IPS-15b (cell line): Measurements from ENCODE around the gene LIG1.

Source experiments
- H3K27me3 ChIP-seq: one replicate; pipeline ENCODE4 v1.6.1; 2013; ENCODE audit warnings: low read length; ENCODE audit not compliant: control insufficient read depth, insufficient read depth
- H3K36me3 ChIP-seq: one replicate; pipeline ENCODE4 v1.6.1; 2013; ENCODE audit warnings: low read length; ENCODE audit not compliant: control insufficient read depth, insufficient read depth
- H3K4me1 ChIP-seq: one replicate; pipeline ENCODE4 v1.6.1; 2013; ENCODE audit warnings: mild to moderate bottlenecking, low read length; ENCODE audit not compliant: control insufficient read depth, insufficient read depth
- H3K4me3 ChIP-seq: one replicate; pipeline ENCODE4 v1.5.1; 2013; ENCODE audit warnings: low read depth, low read length
- H3K9ac ChIP-seq: one replicate; pipeline ENCODE4 v1.6.1; 2013; ENCODE audit warnings: low read depth, mild to moderate bottlenecking, low read length
- H3K9me3 ChIP-seq: one replicate; pipeline ENCODE4 v1.6.1; 2013; ENCODE audit warnings: mild to moderate bottlenecking, low read length; ENCODE audit not compliant: control insufficient read depth, insufficient read depth

Gene LIG1

DNA sequence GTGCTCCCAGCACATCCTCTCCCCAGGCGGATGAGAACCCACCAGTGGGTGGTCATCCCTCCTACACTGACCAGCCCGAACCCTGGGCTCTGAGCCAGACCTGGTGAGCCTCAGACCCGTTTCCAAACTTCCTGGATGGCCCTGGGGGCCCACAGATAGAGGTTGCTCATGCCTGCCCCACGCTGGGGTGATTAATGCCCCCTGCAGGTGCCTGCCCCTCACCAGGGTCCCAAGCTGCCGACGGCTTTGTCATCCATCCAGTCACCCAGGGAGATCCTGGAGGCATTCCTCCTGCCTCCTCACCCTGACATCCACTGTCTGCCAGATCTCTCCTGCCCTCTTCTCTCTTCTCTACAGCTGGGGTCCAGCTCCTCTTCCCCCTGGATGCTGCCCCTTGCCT is 31.1 kb downstream of the LIG1 start:
- Histone ChIP-seq H3K4me1 (no peaks in the 10 kb centered on the region), H3K9me3 (no peaks in the 10 kb centered on the region), H3K36me3 (peaks cover 43% of the 10 kb centered on the region), H3K9ac (no peak overlapping the region), H3K4me3 (no peak overlapping the region), H3K27me3 (no peaks in the 10 kb centered on the region)

DNA sequence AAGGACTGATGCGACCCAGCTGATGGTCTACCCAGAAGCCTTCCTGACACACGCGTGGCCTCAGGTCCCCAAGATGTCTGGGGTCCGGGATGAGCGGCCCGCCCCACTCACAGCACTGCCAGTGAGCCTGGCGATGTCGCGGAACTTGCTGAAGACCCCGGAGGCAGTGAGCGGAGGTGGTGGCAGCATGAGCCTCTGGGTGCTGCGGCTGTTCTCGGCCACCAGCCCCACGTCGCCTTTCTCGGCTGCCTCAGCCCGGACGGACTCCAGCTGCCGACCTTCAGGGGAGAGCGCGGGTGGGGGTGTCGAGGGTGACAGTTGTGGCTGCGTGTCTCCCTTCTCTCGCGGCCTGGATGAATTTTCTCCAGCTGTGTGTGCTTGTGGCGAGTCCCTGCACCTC is 32.7 kb downstream of the LIG1 start:
- Histone ChIP-seq H3K36me3 (peaks cover 46% of the 10 kb centered on the region), H3K4me1 (no peaks in the 10 kb centered on the region), H3K27me3 (no peaks in the 10 kb centered on the region), H3K9me3 (no peaks in the 10 kb centered on the region), H3K9ac (no peak overlapping the region), H3K4me3 (no peak overlapping the region)

DNA sequence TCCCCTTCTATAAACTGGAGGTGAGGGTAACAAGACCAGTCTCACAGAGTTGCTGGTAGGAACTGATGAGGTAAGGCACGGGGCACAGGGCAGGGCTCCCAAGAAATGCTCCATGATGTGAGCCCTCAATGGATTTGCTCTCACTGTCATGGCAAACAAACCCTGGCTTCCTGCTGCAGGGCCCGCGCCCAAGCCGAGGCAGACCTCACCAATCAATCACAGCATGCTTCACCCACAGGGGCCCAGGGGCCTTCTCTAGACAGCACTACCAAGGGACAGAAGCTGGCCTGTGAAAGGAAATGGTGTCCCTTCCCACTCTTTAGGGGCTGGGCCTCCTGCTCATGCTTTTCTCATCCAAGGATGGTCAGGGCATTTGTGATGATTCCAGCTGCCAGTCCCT is 33.6 kb downstream of the LIG1 start:
- no peak overlapping the region for H3K9ac ChIP-seq
- H3K36me3 ChIP-seq = peaks cover 43% of the 10 kb centered on the region
- H3K4me3 ChIP-seq = no peak overlapping the region
- no peaks in the 10 kb centered on the region for H3K27me3 ChIP-seq
- H3K4me1 ChIP-seq = no peaks in the 10 kb centered on the region
- H3K9me3 ChIP-seq = no peaks in the 10 kb centered on the region

DNA sequence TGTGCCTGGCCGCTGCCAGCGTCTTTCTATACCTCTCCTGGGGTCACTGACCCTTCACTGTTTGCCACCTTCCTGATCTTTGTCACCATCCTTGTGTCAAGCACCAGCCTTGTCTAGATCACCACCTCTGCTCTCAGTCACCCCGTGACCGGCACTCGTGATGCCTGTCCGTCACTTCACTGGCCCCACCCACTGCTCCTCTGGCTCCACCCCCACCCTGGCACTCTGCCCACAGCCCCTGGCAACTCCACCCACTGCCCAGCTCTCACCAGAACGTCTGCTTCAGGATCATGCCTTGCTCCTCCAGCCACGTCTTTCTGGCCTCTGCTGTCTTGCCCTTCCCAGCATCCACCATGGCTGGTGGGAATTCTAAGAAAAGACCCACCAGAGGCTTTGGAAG is 34.7 kb downstream of the LIG1 start:
- Histone ChIP-seq H3K36me3 (peaks cover 53% of the 10 kb centered on the region), H3K4me3 (no peak overlapping the region), H3K9me3 (no peaks in the 10 kb centered on the region)

DNA sequence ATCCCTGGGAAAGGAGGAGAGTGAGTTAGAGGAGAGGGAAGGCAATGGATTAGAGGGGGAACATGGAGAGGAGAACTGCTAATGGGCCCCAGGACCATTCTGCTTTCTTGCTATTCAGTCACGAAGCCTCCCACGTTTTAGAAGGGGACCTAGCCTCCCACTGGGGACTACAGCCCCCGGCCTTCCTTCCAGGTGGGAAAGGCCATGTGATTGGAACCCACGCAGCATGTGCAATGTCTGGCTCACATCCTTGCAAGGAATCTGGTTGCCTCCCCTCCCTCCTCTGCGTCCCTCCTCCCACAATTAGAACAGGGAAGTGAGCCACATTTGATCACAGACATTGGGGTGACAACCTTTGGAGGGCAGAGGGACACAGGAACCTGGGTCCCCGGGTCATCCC is 37.0 kb downstream of the LIG1 start:
- Histone ChIP-seq H3K4me3 (no peak overlapping the region), H3K36me3 (peaks cover 58% of the 10 kb centered on the region), H3K4me1 (no peaks in the 10 kb centered on the region), H3K9me3 (no peaks in the 10 kb centered on the region), H3K27me3 (no peaks in the 10 kb centered on the region), H3K9ac (no peak overlapping the region)

More for the DNA sequence above, 34.7 kb downstream of the LIG1 start:
- Histone ChIP-seq H3K27me3 (no peaks in the 10 kb centered on the region), H3K9ac (no peak overlapping the region), H3K4me1 (no peaks in the 10 kb centered on the region)

DNA sequence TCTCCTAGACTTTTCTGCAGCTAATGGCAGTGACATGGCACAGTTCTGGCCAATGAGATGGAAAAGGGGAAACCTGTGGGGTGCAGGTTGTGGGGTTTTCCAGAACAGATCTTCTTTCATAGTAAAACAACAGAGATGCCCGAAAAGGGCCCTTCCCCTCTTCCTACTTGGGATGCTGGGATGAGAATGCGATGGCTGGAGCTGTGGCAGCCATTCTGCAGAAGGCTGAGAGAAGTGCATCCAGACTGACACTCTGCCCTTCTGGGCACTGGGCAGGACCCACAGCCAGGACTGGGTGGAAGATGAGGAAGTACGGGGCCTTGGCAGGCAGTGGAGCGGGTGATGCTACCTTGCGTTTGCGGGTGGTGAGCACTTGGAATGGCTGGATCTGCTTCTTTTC is 42.6 kb downstream of the LIG1 start:
- Histone ChIP-seq H3K9me3 (no peaks in the 10 kb centered on the region), H3K4me3 (no peak overlapping the region), H3K9ac (no peak overlapping the region), H3K4me1 (no peaks in the 10 kb centered on the region), H3K27me3 (no peaks in the 10 kb centered on the region), H3K36me3 (peaks cover 57% of the 10 kb centered on the region)

DNA sequence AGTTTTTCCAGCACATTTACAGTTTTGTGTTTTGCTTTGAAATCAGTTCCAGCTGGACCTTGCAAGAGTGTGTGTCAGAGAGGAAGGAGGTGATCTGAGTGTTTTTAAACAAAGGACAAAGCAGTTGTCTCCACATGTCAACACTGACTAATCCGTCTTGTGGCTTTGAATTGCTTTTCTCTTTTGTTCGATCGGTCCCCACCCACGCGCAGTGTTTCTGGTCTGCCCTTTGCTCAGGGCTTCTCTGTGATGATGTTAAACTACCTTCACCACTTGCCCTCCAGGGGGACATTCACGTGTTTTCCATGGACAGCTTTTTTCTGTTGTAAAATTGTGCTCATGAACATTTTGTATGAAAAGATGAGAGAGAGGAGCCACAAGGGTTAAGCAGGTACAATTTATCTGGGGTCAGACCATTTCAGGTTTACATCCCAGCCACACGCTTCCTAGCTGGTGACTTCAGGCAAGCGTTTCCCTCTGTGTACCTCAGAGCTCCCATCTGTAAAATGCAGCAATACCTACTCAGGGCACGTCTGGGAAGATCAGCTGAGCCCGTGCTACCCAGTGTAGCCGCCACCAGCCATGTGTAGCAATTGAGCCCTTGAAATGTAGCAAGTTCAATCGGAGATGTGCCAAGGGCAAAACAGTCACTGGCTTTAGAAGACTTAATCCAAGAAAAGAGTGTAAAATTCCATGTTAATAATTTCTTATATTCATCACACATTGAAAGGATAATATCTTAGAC is 46.1 kb downstream of the LIG1 start:
- H3K36me3 ChIP-seq = peaks cover 43% of the 10 kb centered on the region
- H3K27me3 ChIP-seq = no peaks in the 10 kb centered on the region
- no peak overlapping the region for H3K4me3 ChIP-seq
- H3K9ac ChIP-seq = no peak overlapping the region
- H3K9me3 ChIP-seq = no peaks in the 10 kb centered on the region
- H3K4me1 ChIP-seq = no peaks in the 10 kb centered on the region

DNA sequence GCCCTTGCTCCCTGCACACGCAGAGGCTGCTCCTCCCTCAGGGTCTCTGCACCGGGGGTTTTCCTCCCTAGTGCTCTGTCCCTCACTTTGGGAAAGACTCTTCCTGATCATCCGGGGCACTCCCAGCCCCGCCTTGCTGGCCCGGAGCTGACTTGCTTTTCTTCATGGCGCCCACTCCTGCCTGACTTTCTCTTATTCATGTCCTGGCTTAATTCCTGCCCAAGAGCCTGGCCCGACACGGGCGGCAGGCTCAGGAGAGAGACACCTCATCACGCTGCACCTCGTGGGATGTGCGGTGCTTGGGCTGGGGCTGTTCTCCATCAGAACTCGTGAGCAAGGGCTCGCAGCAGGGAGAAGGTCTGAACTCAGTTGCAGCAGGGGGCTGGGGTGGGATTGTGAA is 47.7 kb downstream of the LIG1 start:
- H3K4me1 ChIP-seq = no peaks in the 10 kb centered on the region

DNA sequence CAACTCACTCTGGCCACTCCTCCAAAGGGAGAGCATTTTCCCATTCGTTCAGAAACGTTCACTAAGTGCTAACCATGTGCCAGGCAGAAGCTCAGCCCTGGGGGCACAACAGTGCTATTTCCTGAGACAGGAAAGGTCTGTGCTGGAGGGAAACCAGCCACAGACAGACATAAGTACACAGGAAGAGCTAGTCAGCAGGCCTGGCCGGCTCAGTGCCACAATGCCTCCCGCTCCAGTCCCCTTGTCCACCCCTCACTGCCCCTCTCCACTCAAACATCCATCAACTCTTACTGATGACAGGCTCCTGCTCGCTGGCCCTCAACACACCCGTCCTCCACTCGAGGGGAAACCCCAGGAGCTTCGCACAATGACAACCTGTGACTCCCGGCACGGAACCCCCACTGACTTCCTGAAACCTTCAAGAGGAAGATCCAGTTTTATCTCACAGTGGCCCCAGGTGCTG is 48.2 kb downstream of the LIG1 start:
- H3K27me3 ChIP-seq = no peaks in the 10 kb centered on the region
- H3K9ac ChIP-seq = no peak overlapping the region
- no peak overlapping the region for H3K4me3 ChIP-seq
- H3K36me3 ChIP-seq = peaks cover 36% of the 10 kb centered on the region
- no peaks in the 10 kb centered on the region for H3K9me3 ChIP-seq
- no peaks in the 10 kb centered on the region for H3K4me1 ChIP-seq

More for the DNA sequence above, 47.7 kb downstream of the LIG1 start:
- Histone ChIP-seq H3K36me3 (peaks cover 41% of the 10 kb centered on the region), H3K4me3 (no peak overlapping the region), H3K27me3 (no peaks in the 10 kb centered on the region), H3K9me3 (no peaks in the 10 kb centered on the region), H3K9ac (no peak overlapping the region)

DNA sequence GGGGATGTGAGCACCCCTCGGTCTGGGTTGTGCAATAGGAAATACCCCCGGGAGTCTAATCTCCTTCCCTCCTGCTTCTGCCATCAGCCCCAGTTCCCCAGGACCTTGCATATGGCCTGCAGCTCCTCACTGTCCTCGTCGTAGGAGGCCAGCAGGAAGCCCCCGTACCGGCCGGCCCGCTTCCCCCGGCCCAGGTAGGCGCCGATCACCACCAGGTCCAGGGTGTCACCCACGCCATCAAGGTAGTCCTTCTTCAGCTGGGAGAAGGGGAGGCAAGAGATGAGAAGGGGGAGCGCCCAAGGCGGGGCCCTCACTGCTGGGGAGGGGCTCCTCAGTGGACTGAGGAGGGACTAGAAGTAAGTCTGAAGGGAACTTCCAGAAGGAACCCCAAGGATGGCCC is 49.1 kb downstream of the LIG1 start:
- Histone ChIP-seq H3K9me3 (no peaks in the 10 kb centered on the region), H3K4me3 (no peak overlapping the region), H3K9ac (no peak overlapping the region), H3K27me3 (no peaks in the 10 kb centered on the region), H3K36me3 (peaks cover 36% of the 10 kb centered on the region), H3K4me1 (no peaks in the 10 kb centered on the region)

DNA sequence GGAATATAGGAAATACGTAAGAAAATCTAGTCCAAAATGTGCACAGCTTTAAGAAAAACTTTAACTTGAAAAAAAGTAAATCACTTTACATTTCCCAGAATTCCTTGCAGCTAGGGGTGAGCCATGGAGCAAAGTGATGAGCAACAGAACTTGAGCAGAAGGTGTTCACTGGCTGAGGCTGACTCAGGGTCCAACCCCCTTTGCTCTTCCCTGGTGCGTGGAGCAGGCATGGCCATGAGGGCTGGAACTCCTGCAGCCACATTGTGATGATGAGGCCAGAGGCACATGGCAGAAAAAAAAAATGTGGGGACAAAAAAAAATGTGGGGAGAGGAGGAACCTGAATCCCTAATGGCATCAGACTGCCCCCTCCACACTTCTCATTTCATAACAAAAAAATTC is 49.6 kb downstream of the LIG1 start:
- Histone ChIP-seq H3K36me3 (peaks cover 41% of the 10 kb centered on the region), H3K9me3 (no peaks in the 10 kb centered on the region), H3K4me1 (no peaks in the 10 kb centered on the region), H3K4me3 (no peak overlapping the region), H3K9ac (no peak overlapping the region), H3K27me3 (no peaks in the 10 kb centered on the region)

DNA sequence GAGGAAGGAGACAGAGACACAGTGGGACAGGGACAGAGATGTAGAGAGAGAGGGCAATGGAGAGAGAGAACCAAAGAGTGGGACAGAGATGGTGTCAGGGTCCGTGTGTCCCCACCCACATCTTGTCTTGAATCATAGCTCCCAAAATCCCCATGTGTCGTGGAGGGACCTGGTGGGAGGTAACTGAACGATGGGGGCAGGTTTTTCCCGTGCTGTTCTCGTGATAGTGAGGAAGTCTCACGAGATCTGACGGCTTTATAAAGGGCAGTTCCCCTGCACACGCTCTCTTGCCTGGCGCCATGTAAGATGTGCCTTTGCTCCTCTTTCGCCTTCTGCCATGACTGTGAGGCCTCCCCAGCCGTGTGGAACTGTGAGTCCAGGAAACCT is 52.0 kb downstream of the LIG1 start:
- Histone ChIP-seq H3K36me3 (peaks cover 30% of the 10 kb centered on the region), H3K9me3 (no peaks in the 10 kb centered on the region), H3K4me3 (no peak overlapping the region), H3K9ac (no peak overlapping the region), H3K4me1 (no peaks in the 10 kb centered on the region), H3K27me3 (no peaks in the 10 kb centered on the region)
